Measurements from ENCODE around the gene MLPH.

Gene MLPH

DNA sequence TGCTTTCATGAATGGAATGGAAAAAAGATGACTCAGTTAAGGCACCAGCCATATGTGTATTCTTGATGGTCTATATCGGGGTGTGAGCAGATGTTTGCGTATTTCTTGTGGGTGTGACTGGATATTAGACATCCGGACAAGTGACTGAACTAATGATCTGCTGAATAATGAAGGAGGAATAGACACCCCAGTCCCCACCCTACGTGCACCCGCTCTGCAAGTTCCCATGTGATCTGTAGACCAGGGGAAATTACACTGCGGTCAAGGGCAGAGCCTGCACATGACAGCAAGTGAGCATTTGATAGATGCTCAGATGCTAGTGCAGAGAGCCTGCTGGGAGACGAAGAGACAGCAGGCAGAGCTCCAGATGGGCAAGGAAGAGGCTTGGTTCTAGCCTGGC, 66.9 kb downstream of the MLPH start:
- TF ChIP-seq ZNF274 (IDR thresholded peaks at IDR 0.05; ENCODE audit: low read depth, low read length): no peak
- no peak overlapping the region for H3K4me3 ChIP-seq (ENCODE audit: low read length)

GRCh38 chr2:237555560-237555959, 68.5 kb downstream of the MLPH start:
- H3K4me3 ChIP-seq (ENCODE audit: low read length): no peak overlapping the region
- TF ChIP-seq ZNF274 (IDR thresholded peaks at IDR 0.05; ENCODE audit: low read depth, low read length): no peak

DNA sequence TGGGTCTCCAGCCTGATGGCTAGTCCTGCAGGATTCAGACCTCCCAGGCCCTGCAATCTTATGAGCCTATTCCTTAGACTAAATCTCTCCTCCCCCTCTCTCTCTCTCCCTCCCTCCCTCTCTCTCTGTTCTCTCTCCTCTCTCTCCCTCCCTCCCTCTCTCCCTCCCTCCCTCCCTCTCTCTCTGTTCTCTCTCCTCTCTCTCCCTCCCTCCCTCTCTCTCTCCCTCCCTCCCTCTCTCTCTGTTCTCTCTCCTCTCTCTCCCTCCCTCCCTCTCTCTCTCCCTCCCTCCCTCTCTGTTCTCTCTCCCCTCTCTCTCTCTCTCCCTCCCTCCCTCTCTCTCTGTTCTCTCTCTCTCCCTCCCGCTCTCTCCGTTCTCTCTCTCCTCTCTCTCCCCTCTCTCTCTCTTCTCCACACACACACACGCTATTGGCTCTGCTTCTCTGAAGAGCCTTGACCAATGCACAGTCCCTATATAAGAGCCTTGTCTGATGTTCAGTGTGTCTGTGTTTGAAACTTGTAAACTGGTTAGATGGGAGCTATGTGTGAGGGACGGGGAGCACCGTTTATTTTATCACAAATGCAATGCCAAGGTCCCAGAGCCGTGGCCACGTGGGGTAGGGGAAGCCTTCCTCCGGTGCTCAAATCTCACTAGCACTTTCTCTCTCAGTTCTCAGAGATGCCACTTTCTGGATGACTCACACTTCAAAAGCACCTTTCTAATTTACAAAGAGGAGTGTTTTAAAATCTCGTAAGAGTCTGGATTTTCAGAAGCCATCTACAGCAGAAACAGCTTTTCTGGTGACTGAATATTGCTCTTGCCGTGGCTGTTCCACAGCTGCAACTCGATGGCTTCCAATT, 70.0 kb downstream of the MLPH start:
- no peak overlapping the region for H3K4me3 ChIP-seq (ENCODE audit: low read length)
- no peak for TF ChIP-seq ZNF274 (IDR thresholded peaks at IDR 0.05; ENCODE audit: low read depth, low read length)

- H3K4me3 ChIP-seq (ENCODE audit: low read length): no peak overlapping the region
- no peak for TF ChIP-seq ZNF274 (IDR thresholded peaks at IDR 0.05; ENCODE audit: low read depth, low read length)
Measured at GRCh38 chr2:237557633-237558015, 70.6 kb downstream of the MLPH start.

DNA sequence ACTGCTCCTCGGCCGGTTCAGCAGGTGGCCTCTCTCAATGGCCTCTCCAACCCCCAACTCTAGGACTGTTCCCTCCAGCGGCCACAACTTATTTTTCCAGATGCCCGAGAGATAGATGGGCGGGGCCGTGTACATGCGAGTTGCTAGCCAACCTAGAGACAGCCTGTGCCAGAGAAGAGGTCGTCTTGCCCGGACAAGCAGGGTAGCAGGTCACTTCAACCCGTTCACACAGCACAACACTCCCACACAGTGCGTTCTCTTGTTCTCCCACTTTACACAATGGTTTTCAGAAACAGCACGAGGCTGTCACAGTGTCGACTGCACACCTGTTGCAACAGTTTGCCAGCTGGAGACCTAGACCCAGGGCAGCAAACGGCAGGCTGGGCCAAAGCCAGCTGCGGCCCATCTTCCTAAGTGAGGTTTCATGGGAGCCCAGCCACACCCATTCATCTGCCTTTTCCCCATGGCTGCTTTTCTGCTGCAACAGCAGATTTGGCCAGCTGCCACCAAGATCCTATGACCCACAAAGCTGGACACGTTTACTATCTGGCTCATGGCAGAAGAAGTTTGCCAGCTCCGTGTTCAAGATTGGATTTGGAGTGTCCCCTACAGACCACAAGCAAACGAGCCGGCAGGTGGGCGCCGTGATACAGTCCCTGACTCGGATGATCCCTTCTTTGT, 72.0 kb downstream of the MLPH start:
- no peak for TF ChIP-seq ZNF274 (IDR thresholded peaks at IDR 0.05; ENCODE audit: low read depth, low read length)
- H3K4me3 ChIP-seq (ENCODE audit: low read length): no peak overlapping the region

- no peak for TF ChIP-seq ZNF274 (IDR thresholded peaks at IDR 0.05; ENCODE audit: low read depth, low read length)
- no peak overlapping the region for H3K4me3 ChIP-seq (ENCODE audit: low read length)
Measured at GRCh38 chr2:237561221-237561620, 74.2 kb downstream of the MLPH start.

- no peak overlapping the region for H3K4me3 ChIP-seq (ENCODE audit: low read length)
- no peak for TF ChIP-seq ZNF274 (IDR thresholded peaks at IDR 0.05; ENCODE audit: low read depth, low read length)
Measured at GRCh38 chr2:237563816-237564215, 76.8 kb downstream of the MLPH start.

DNA sequence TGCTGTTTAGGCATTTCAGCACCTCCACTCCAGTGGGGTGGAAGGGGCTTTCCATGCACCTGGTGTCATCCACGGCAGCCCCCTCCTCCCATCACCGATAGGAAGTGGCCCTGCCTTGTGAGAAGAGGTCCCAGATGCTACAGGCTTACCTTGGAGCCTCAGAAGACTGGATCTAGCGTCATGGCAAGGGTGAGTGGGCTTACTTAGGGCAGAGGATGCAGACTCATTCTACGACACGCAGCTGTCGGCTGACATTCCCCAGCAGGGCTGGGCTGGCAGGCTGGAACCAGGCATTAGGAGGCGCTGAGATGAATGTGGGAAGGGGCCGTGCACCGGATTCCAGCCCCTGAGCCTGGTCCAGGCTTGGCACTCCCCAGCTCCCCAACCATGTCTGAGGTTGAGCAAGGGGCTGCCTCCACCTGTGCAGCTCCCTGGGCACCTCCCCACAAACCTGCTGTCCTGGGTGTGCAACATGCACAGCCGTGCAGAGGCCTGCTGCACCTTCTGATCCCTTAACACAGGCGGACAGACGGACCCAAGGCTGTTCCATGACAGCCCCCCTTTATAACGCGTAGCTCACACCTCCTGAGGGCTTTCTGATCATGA, 77.6 kb downstream of the MLPH start:
- TF ChIP-seq ZNF274 (IDR thresholded peaks at IDR 0.05; ENCODE audit: low read depth, low read length): no peak
- no peak overlapping the region for H3K4me3 ChIP-seq (ENCODE audit: low read length)

DNA sequence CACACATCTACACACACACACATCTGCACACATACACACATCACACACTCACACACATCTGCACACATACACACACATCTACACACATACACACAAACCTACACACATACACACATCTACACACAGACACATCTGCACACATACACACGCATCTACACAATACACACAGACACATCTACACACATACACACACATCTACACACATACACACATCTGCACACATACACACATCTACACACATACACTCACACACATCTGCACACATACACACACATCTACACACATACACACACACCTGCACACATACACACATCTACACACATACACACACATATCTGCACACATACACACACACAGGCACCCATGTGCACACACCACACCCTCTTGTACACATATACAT, 78.9 kb downstream of the MLPH start:
- no peak overlapping the region for H3K4me3 ChIP-seq (ENCODE audit: low read length)
- TF ChIP-seq ZNF274 (IDR thresholded peaks at IDR 0.05; ENCODE audit: low read depth, low read length): no peak

- no peak for TF ChIP-seq ZNF274 (IDR thresholded peaks at IDR 0.05; ENCODE audit: low read depth, low read length)
- no peak within 1 kb of the TSS for H3K4me3 ChIP-seq (ENCODE audit: low read length)
Measured at GRCh38 chr2:237566401-237567235, 79.6 kb downstream of the MLPH start, which contains the start of gene PRLH. Gene PRLH (plus strand): TSS chr2:237566574. CDS start chr2:237566574, 0 bp downstream.

GRCh38 chr2:237567276-237568029, 80.4 kb downstream of the MLPH start:
- no peak for TF ChIP-seq ZNF274 (IDR thresholded peaks at IDR 0.05; ENCODE audit: low read depth, low read length)
- no peak overlapping the region for H3K4me3 ChIP-seq (ENCODE audit: low read length)

DNA sequence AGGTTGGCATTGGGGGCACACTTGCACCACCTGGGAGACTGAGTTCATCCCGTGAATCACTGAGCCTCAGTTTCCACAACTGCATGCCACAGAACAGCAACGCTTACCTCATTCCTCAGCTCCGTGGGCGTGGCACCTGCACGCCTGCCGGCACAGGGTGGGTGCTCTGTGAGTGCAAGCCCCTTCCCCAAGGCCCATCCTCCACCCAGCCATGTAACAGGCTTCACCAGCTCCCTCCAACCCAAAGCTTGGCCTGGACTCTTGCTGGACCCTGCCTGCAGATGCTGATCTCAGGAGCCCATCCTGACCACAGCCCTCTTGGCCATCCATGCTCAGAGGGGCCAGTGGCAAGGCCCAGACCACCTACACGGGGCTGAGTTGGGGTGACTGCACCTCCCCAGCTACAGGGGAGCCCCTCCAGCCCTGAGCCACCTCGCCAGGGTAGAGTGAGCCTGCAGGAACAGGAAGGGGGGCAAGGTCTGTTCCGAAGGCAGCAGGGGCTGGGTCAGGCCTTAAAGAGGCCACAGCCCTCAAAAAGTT, 81.1 kb downstream of the MLPH start:
- no peak for TF ChIP-seq ZNF274 (IDR thresholded peaks at IDR 0.05; ENCODE audit: low read depth, low read length)
- H3K4me3 ChIP-seq (ENCODE audit: low read length): no peak overlapping the region

DNA sequence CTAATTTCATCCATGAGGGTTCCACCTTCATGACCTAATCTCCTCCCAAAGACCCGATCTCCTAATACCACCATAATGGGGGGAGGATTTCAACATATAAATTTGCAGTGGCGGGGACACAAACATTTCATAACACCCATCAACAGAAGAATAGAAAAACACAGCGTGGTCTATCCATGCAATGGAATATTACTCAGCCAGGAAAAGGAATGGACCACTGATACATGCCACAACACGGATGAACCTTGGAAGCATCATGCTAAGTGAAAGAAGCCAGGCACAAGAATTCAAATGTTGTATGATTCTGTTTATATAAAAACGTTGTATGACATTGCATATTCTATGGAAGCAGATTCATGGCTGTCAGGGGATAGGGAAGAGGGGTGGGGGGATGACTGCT, 82.0 kb downstream of the MLPH start:
- no peak overlapping the region for H3K4me3 ChIP-seq (ENCODE audit: low read length)
- no peak for TF ChIP-seq ZNF274 (IDR thresholded peaks at IDR 0.05; ENCODE audit: low read depth, low read length)
